Testis (tissue), 2 donors: ENCODE measurements around the gene RAPGEF6.

Experiments used
- CTCF ChIP-seq, 3 experiments: fragments of 450-650 bp in 2 of 3; fragments of 200-600 bp in 1 of 3; sonication (generic) in 1 of 3; IDR thresholded peaks; one replicate each; pipeline ENCODE4 v1.5.1; 2016 to 2019; ENCODE audit warnings: antibody characterized with exemption in 3 of 3, mild to moderate bottlenecking in 2 of 3, moderate library complexity in 1 of 3
- POLR2A ChIP-seq: fragments of 450-650 bp; IDR thresholded peaks from one replicate; pipeline ENCODE4 v1.6.1; 2017; ENCODE audit warnings: antibody characterized with exemption, mild to moderate bottlenecking, moderate library complexity

GRCh38 chr5:131634666-131634995 lies 398 bp downstream of the RAPGEF6 start:
- no peak for TF ChIP-seq POLR2A
- no peak for TF ChIP-seq CTCF (IDR thresholded peaks at IDR 0.05)
